GM12801 (cell line): ENCODE results near the gene UBL3.

Experiments
- TF ChIP-seq, protein P1 (sequence below): IDR thresholded peaks from one replicate; pipeline ENCODE4 v1.5.1; 2011; ENCODE audit warnings: control low read depth; ENCODE audit not compliant: insufficient read length; ENCODE audit errors: extremely low read depth

UBL3 gene

GRCh38 chr13:29733147-29733611 is 117.2 kb downstream of the UBL3 start:
- TF ChIP-seq, protein P1, sequence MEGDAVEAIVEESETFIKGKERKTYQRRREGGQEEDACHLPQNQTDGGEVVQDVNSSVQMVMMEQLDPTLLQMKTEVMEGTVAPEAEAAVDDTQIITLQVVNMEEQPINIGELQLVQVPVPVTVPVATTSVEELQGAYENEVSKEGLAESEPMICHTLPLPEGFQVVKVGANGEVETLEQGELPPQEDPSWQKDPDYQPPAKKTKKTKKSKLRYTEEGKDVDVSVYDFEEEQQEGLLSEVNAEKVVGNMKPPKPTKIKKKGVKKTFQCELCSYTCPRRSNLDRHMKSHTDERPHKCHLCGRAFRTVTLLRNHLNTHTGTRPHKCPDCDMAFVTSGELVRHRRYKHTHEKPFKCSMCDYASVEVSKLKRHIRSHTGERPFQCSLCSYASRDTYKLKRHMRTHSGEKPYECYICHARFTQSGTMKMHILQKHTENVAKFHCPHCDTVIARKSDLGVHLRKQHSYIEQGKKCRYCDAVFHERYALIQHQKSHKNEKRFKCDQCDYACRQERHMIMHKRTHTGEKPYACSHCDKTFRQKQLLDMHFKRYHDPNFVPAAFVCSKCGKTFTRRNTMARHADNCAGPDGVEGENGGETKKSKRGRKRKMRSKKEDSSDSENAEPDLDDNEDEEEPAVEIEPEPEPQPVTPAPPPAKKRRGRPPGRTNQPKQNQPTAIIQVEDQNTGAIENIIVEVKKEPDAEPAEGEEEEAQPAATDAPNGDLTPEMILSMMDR, result no peak

DNA sequence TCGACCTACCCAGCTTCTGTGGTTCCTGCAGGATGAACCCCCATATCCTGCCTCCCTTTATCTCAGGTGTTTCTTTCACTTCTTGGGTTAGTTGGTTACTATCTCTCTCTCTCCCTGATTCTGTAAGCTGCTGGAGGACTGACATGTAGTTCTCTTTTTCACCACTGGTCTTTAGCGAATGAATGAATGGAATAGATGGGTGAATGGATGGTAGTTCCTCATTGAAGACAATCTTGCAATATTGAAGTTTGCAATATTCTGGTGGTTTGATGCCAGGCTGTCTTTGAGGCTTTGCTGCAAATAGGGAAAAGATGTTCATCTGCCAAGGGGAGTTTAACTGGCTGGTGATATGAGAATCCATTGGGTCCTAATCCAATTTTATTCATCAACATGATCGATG is 120.2 kb downstream of the UBL3 start:
- TF ChIP-seq, protein P1, result no peak

GRCh38 chr13:29722415-29722814 is 128.0 kb downstream of the UBL3 start:
- TF ChIP-seq, protein P1, result no peak

DNA sequence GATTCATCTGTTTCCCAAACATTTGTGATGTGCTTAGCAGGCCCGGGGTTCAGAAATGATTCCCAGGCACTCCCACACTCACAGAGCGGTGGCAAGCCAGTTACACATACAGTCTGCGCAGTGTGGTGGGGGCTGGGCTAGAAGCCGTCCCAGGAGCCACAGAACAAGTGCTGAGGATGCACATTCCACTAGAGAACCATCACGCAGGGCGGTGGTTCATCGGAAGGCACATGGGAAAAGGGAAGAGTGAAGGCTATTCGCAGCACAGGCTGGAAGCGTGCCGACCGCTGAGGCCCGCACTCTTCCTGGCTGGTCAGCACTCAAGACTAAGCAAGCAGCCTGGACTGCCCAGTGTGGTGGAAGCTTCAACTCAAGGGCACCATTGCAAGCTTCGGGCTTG is 128.7 kb downstream of the UBL3 start:
- TF ChIP-seq, protein P1, result no peak

GRCh38 chr13:29718694-29719093 is 131.7 kb downstream of the UBL3 start:
- TF ChIP-seq, protein P1, result no peak

- TF ChIP-seq, protein P1, result no peak
These were observed 133.9 kb downstream of the UBL3 start for GRCh38 chr13:29716493-29716892.
